ENCODE results near the gene SMARCA2. TPM values are rescaled to one million over a fixed set of nuclear protein-coding genes. Genes with fewer than 3 reads are reported as not detected.

Gene SMARCA2
- polyA plus RNA-seq, 1 donor from 2014 or later, result 150 TPM

GRCh38 chr9:2229109-2229721, 214.1 kb downstream of the SMARCA2 start:
- no peak overlapping the region for H3K9ac ChIP-seq (ENCODE audit: low read length)
- H3K4me3 ChIP-seq (ENCODE audit: low read length), result no peak overlapping the region
- no peaks in the 10 kb centered on the region for H3K36me3 ChIP-seq (ENCODE audit: insufficient read depth, low read length)
- H3K4me2 ChIP-seq (ENCODE audit: low read length), result no peak overlapping the region
- no peaks in the 10 kb centered on the region for H3K79me2 ChIP-seq (replicated peaks; ENCODE audit: insufficient read depth, low read length)
- no peaks in the 10 kb centered on the region for H3K27me3 ChIP-seq (ENCODE audit: insufficient read depth, low read depth, low read length)
- H3K9me2 ChIP-seq (ENCODE audit: insufficient read depth, low read length), result no peaks in the 10 kb centered on the region
- H3K27ac ChIP-seq (ENCODE audit: low read length), result no peak overlapping the region
- H3K9me3 ChIP-seq (ENCODE audit: low read length), result no peaks in the 10 kb centered on the region
- no peaks in the 10 kb centered on the region for H3F3A ChIP-seq (ENCODE audit: insufficient read depth, low read length, poor library complexity, severe bottlenecking)
- no peaks in the 10 kb centered on the region for H4K20me1 ChIP-seq (ENCODE audit: insufficient read depth)
- no peak overlapping the region for H2AFZ ChIP-seq (ENCODE audit: low read depth, low read length)
- TF ChIP-seq CTCF (IDR thresholded peaks at IDR 0.05; ENCODE audit: poor library complexity, severe bottlenecking) (no peak), MXI1 (conservative IDR thresholded peaks at IDR 0.05; ENCODE audit: poor library complexity, severe bottlenecking) (no peak), EZH2 (IDR thresholded peaks at IDR 0.05; ENCODE audit: borderline replicate concordance, insufficient read depth, low read length, poor library complexity, severe bottlenecking) (no peak), RAD21 (conservative IDR thresholded peaks at IDR 0.05) (no peak), TAF1 (IDR thresholded peaks at IDR 0.05; ENCODE audit: low read depth) (no peak), SMC3 (conservative IDR thresholded peaks at IDR 0.05; ENCODE audit: poor library complexity) (no peak), REST (IDR thresholded peaks at IDR 0.05; ENCODE audit: borderline replicate concordance) (no peak), EP300 (conservative IDR thresholded peaks at IDR 0.05; ENCODE audit: poor library complexity, severe bottlenecking) (no peak), POLR2AphosphoS5 (IDR thresholded peaks at IDR 0.05) (no peak)

- TF ChIP-seq POLR2AphosphoS5 (IDR thresholded peaks at IDR 0.05), result no peak
- TF ChIP-seq TAF1 (IDR thresholded peaks at IDR 0.05; ENCODE audit: low read depth), result no peak
- TF ChIP-seq RAD21 (conservative IDR thresholded peaks at IDR 0.05), result no peak
- no peak for TF ChIP-seq CTCF (IDR thresholded peaks at IDR 0.05; ENCODE audit: poor library complexity, severe bottlenecking)
- TF ChIP-seq EZH2 (IDR thresholded peaks at IDR 0.05; ENCODE audit: borderline replicate concordance, insufficient read depth, low read length, poor library complexity, severe bottlenecking), result no peak
- TF ChIP-seq EP300 (conservative IDR thresholded peaks at IDR 0.05; ENCODE audit: poor library complexity, severe bottlenecking), result no peak
- no peak for TF ChIP-seq SMC3 (conservative IDR thresholded peaks at IDR 0.05; ENCODE audit: poor library complexity)
- no peak for TF ChIP-seq REST (IDR thresholded peaks at IDR 0.05; ENCODE audit: borderline replicate concordance)
- TF ChIP-seq MXI1 (conservative IDR thresholded peaks at IDR 0.05; ENCODE audit: poor library complexity, severe bottlenecking), result no peak
- no peak overlapping the region for H2AFZ ChIP-seq (ENCODE audit: low read depth, low read length)
- H3F3A ChIP-seq (ENCODE audit: insufficient read depth, low read length, poor library complexity, severe bottlenecking), result no peaks in the 10 kb centered on the region
- H3K9me3 ChIP-seq (ENCODE audit: low read length), result no peaks in the 10 kb centered on the region
- H3K27me3 ChIP-seq (ENCODE audit: insufficient read depth, low read depth, low read length), result no peaks in the 10 kb centered on the region
- no peak overlapping the region for H3K4me3 ChIP-seq (ENCODE audit: low read length)
- H3K9ac ChIP-seq (ENCODE audit: low read length), result no peak overlapping the region
- no peaks in the 10 kb centered on the region for H3K79me2 ChIP-seq (replicated peaks; ENCODE audit: insufficient read depth, low read length)
- no peaks in the 10 kb centered on the region for H3K36me3 ChIP-seq (ENCODE audit: insufficient read depth, low read length)
- H3K9me2 ChIP-seq (ENCODE audit: insufficient read depth, low read length), result no peaks in the 10 kb centered on the region
- no peaks in the 10 kb centered on the region for H4K20me1 ChIP-seq (ENCODE audit: insufficient read depth)
- no peak overlapping the region for H3K27ac ChIP-seq (ENCODE audit: low read length)
- no peak overlapping the region for H3K4me2 ChIP-seq (ENCODE audit: low read length)
These were observed 215.2 kb downstream of the SMARCA2 start for GRCh38 chr9:2230362-2230761.
